HG02763 (cell line): ENCODE measurements around the gene ANXA4.
"Not testable (repeated sequence)": the region's sequence is repeated elsewhere in the genome, so short reads cannot be mapped to it uniquely, and the experiment has no call there.

Experiments used
- ATAC-seq: cut with Tn5 transposase; IDR thresholded peaks from one replicate; pipeline ENCODE4 v1.9.1; 2021; ENCODE audit warnings: mild to moderate bottlenecking, moderate library complexity; ENCODE audit not compliant: unreplicated experiment

The ANXA4 gene

DNA sequence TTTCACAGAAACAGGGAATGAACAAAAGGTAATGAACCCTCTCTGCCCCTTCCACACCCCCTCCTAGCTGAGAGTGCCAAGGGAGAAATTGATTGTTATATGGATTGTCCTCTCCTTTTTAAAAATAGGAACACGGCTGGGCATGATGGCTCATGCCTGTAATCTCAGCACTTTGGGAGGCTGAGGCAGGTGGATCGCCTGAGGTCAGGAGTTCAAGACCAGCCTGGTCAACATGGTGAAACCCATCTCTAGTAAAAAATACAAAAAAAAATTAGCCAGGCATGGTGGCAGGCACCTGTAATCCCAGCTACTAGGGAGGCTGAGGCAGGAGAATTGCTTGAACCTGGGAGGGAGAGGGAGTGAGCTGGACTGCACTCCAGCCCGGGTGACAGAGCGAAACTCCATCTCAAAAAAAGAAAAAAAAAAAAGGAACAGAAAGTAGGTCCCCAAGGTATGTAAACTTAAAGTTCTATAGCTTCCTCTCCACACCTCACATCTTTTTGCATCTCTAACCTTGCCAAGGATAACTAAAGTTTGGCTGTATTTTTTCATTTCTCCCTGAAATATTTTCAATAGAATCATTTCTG is 60.9 kb downstream of the ANXA4 start:
- peak; percentile 59 for ATAC-seq

DNA sequence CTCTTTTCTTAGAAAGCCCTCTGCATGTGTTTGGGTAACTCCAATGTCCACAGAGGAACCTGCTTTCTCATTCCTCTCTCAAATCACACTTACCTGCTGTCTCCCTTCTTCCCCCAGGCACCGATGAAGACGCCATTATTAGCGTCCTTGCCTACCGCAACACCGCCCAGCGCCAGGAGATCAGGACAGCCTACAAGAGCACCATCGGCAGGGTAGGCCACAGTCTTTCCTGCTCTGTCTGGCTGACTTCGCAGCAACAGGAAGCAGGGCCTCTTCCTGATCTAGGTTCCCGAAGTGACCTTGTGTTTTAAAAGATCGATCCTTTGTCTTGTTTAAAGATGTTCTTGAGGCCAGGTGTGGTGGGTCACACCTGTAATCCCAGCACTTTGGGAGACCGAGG is 62.5 kb downstream of the ANXA4 start:
- no peak for ATAC-seq

DNA sequence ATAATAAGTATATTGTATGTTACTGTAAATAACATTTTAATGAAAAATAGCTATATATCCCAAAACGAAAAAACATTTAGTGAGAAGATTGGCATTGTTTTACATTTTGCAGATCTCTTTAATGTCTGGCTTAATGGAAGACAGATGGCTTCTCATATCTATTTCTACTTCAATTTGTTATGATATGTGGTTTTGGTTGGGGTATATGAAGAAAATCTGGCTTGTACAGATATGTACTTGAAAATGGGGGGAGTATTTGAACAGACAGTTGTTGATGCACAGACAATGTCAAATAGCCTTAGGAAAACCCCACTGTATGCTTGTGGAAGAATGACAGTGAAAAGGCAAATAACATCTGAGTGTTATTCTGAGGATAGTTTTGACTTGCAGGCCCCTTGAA is 64.0 kb downstream of the ANXA4 start:
- no peak for ATAC-seq

DNA sequence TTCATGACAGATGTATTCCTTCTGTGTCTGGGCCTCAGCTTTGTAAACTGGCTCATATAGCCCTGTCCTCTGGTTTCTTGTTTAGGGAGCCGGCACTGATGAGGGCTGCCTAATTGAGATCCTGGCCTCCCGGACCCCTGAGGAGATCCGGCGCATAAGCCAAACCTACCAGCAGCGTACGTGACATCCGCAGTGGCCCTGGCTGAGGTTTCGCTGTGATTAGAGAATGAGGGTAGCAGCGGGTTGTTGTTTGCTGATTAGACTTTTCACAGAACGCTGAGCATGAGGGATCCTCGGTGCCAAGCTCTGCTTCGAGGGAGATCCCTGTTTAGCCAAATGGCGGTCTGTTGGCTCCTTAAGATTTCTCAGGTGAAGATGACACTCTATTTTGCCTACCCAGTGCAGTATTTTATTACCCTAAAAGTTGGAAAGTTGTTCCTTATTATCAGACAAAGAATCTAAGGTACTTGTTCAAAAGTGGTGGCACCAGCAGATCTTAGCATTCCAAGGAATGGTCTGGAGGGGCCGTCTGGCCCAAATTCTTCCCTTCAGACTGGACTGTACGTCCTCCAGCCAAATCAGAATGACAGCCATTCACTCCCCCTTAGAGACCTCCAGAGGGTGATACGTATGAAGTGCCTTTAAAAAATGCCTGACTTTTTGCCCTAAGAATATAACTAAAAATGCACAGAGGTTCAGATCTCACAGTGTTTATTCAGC is 66.0 kb downstream of the ANXA4 start:
- no peak for ATAC-seq

DNA sequence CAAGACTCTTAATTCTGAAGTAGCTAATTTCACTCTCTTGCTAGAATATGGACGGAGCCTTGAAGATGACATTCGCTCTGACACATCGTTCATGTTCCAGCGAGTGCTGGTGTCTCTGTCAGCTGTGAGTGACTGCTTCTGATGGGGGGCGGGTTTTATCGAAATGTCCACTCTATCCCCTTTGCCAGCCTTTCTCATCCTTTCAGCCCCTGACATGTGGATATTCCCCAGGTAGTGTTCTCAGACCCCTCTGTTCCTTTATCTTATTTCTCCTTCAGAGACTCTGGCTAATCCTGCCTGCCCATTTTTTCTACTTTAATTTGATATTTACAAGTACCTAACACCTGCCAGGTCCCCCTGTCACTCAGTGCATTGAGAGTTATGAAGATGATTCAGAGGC is 68.6 kb downstream of the ANXA4 start:
- ATAC-seq: no peak

DNA sequence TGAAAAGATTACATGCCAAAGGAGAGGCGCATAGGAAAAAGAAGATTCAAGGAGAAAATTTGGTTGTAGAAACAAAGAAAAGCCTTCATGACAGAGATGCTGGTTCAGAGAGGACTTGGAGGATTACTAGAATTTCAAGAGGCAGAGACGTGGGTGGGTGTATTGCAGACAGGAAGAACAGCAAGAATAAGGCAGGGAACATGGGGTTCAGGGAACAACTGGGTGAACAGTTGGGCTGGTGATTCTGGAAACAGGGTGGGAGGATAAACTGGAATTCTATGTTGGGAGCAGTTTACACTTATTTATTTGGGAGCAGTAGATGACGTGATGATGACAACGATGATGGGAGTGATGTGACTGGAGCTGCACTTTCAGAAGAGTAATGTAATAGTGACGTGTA is 69.1 kb downstream of the ANXA4 start:
- no peak for ATAC-seq

DNA sequence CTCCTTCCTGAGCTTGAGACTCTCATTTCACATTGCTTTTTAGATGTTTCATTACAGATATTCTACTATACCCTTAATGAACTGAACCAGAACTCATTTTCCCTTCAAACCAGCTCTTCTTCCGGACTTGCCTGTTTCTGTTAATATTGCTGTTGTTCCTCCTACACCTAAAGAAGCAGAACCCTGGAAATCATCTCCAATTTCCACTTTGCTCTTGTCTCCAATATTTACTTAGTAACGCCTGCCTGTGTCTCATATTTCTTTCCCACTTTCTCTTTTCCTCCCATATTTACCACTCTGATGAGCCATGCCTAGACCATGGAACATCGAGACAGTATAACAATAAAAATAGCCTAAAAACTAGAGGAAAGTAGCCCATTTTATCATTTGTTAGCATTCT is 69.7 kb downstream of the ANXA4 start:
- ATAC-seq: no peak

DNA sequence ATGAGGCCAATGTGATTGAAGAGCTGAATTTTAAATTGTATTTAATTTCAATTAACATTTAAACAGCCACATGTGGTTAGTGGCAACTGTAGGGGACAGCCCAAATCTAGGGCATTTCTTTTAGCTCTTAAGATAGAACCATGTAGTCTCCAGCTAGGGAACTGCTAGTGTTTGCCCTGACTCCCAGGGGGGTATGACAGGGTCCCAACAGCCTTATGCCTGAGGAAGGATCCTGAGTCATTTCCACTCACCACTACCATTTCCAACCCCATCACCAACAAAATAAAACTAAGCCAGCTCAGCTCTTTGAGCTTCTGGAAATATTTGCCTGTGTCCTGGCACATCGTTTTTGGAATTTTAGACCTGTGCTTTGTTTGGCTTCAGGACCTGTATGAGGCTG is 73.8 kb downstream of the ANXA4 start:
- no peak for ATAC-seq

DNA sequence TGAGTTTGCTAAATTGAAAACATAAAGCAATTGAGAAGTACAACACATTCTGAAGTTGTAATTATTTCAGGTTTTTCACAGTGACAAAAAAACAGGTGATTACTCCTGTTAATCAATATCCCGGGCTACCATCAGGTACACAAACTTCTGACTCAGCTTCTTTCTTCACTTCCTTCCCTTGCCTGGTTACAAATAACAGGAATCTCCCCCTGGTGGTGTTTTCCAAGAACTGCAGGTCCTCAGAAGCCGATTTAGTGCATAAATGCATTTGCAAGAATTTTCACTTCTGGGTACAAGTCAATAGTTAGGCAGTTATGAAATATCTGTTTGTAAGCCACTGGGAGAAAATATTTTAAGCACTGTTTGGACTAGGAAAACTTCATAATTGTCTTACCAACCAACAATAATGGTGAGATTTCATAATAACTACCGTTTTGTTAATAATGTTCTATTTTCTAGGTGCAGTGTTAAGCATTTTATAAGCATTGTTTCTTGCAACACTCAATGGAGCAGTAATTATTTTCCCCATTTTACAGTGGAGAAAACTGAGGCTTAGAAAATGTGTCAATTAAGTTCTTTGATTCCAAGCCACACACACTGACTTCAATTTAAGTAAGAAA is 75.1 kb downstream of the ANXA4 start:
- ATAC-seq: peak; percentile 60

DNA sequence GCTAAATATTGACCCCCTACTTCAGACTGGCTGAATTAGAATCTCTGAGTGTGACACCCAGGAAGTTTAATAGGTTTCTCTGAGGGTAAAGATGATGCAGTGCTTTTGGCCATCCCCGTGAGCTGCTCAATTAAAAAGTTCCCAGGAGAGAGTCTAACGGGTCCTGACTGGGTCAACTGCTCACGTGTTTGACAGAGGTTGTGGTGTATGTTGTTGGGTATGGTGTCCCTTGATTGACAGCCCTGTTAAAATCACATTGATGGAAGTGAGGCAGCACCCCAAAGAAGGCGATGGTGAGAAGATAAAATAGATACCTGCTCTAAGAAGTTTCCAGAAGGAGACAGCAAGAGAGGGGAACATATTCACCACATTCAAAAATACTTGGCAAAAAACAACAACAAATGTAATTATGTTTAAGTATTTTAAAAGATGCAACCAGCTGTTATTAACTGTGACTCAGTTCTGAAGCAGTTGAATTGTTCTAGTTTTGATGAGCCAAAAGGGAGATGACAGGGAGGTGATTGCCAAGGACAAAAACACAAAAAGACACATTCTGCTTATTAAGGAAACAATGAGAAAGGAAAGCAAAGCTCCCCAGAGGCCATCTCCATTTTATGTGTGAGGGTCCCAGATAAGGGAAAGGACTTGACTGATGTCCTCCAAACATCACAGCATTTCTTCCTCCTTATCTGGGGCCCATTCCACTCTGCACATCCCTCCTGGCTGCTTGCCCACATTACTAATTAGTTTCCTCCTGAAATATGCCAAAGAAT is 76.0 kb downstream of the ANXA4 start:
- ATAC-seq: no peak

DNA sequence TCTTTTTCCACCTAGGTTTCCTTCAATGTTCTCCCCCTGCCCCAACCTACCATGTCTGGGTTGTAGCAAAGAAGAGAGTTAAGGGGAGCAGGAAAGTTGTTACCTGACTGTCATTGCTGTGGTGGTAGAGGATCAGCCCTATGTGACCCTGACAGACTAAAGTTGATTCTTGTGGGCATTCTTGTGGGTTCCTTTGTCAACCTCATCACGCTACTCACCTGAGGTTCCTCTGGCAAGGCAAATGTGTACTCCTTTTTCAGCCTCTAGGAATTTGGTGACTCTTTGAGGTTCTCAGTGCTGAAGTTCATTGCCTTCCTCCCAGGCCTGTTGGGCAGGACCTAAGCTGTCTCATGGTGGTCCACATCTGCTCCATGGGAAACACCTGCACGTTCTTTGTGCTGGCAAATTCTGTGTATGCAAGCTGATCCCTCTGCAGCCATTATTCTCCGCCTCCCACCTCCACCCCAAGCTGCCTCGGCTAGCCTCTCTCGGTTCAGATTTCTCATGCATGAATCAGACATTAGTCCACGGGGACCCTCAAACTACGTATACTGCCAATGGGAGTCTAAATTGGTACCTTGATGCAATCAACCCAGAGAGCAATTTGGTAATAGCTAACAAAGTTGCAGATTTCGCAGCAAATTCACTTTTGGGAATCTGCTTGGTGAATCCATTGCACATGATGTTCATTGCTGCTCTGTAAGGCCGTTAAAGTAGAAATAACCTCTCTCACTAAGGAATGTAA is 86.0 kb downstream of the ANXA4 start:
- ATAC-seq: no peak

DNA sequence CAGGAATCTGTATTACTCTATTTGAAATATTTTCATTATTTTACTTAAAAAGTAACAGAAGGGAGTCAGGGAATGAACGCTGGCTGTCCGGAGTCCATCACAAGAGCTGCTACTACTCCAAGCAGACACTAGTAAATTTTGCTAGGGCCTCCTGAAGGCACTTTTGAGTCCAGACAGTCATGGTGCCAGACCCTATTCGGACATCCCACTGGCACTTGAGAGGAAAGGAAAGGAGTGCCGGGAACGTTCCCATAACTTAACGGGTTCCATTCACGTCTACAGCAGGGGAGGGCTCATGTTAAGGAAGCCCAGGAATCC is 87.0 kb downstream of the ANXA4 start:
- ATAC-seq: no peak

DNA sequence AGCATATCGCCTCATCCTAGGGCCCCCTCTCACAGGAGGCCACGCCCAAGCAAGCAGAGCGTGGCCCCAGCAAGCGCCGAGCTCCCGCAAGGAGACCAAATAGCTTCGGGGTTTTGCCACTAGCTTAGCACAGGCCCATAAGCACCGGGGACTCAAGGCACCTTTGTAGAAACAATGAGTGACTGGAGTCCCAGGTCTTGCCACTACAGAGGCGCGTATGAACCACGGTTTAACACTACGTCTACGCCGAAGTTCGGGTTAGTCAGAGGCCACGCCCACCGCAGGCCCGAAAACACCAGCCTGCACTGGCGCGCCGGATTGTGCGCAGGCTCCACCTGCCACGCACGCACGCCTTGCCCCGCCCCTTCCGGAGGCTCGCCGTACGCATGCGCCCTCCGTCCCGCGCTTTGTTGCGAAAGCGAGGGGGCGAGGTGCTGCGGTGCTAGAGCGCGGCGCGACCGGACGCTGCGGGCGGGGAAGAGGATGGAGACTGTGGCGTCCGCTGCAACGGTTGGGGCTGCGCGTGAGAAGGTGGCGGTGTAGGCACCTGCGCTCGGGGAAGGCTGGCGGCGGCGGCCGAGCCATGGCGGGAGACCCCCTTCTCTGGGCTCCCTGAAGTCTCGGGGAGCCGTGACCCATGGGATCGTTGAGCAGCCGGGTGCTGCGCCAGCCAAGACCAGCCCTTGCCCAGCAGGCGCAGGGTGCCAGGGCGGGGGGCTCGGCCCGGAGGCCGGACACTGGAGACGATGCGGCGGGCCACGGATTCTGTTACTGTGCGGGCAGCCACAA is 87.5 kb downstream of the ANXA4 start, which contains the start of gene GMCL1:
Gene GMCL1, plus strand, starts transcription at position 405 of the 789 bp plus-strand sequence. Its CDS starts 233 bp downstream, at position 638.
- peak; percentile 92 for ATAC-seq

DNA sequence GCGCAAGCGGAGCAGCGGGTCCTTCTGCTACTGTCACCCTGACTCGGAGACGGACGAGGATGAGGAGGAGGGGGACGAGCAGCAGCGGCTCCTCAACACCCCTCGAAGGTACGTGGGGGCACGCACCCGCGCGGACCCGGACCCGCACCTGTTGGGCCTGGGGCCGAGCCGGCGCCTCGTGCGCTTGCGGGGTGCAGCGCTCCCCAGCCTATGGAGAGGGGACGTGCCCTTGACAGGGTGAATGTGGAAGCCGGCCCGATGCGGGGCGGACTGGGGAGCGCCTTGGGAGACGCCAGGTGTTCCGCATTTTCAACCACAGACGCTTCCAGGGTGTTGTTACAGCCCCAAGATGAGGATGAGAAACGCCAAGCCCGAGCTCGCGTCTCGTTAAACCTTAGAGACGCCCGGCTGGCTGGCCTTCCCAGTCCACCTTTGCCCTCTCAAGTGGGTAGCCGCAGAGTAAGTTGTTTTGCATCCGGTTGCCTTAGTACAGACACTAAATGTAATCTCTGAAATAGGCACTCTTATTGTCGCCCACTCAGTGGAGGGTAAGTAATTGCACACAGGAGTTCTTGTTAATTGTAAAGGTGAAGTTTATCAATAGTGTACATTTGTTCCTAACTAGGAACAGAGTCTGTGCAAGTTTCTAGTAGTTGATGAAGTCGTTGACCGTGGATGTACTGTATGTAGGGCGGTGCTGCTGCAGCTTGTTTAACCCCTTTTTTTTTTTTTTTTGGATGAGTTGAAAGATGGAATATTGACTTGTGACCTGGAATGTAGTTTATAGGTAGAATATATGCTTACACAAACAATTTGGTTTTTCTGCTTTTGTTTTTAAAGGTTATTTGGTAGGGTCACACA is 88.3 kb downstream of the ANXA4 start:
- ATAC-seq: peak; percentile 13

DNA sequence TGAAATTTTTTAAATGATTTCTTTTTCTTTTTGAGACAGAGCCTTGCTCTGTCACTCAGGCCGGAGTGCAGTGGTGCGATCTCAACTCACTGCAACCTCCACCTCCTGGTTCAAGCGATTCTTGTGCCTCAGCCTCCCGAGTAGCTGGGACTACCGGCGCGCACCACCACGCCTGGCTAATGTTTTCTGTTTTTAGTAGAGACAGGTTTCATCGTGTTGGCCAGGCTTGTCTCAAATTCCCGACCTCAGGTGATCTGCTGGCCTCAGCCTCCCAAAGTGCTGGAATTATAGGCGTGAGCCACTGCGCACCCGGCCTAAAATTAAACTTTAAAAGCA is 88.9 kb downstream of the ANXA4 start:
- ATAC-seq: not testable (repeated sequence)

DNA sequence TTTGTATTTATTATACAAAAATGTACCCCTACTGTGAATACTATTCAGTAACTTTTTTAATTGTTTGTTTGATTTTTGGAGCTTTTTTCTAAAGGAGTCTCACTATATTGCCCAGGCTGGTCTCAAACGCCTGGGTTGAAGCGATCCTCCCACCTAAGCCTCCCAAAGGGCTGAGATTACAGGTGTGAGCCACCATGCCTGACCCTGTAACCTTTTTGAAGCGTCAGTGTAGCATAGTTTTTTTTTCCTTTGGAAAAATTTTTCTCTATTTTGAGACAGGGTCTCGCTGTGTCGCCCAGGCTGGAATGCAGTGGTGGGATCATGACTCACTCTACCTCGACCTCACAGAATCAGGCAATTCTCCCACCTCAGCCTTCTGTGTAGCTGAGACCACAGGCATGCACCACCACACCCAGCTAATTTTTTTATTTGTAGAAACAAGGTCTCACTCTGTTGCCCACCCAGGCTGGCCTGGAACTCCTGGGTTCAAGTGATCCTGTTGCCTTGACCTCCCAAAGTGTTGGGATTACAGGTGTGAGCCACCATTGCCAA is 89.5 kb downstream of the ANXA4 start:
- ATAC-seq: no peak

DNA sequence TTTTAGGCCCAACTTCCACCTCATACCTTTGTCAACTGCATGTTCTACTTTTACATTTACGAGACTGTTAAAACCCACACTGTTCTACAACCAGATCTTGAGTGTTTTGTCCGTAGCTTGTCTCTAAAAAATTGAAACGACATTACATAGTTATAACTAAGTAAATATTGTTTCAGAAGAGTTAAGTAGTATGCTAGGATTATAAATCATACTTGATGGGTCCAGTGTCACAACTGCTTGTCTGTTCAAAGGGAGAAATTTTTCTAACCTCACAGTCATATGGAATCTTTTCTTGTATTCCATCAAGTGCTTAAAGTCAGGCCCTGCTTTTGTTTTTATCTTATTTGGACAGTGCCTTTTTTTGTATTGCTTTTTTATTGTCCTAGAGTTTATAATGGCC is 91.8 kb downstream of the ANXA4 start:
- ATAC-seq: no peak

DNA sequence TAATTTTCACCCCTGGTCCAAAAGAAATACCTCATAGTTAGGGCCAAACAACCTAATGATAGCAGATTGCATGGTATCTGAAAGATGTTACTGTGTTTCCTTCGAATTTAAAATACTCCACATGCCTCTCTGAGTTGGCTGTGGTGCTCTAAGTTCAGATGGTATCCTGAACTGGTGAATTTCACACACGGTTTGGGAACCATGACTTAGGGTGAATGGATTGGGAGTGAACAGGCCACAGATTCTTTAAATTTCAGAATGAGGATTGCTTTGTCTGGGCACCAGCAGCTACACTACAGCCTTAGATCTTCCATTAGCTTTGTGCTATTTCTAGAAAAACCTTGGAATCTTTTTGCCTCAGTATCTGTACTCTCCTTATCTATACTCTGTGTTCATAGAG is 93.7 kb downstream of the ANXA4 start:
- no peak for ATAC-seq

DNA sequence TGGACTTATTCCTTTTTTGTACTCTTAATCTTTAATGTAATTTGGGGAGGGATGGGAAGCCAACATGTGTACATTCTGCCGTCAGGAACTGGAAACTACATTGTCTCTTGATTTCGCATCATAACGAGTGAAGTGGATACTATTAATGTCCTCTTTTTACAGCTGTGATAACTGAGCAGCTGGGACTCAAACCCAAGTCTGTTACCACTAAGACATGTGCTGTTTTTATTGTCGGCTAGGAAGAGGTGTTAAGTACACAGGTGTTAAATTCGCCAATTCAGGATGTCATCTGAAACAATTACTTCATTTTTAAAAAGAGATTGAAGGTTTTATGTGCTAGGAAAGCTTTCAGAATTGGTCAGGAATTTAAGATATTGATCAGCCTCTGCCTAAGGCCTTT is 94.4 kb downstream of the ANXA4 start:
- no peak for ATAC-seq
